Smooth muscle cell of the brain vasculature (primary cell): ENCODE measurements around the gene STMP1.
A peak's percentile ranks its signal among the peaks of the same experiment; 100 is the strongest.

ENCODE experiments used
- DNase-seq: peaks from one replicate; pipeline ENCODE4 v3.0.0-alpha.2; 2012; ENCODE audit warnings: low read depth, low spot score

STMP1 gene

GRCh38 chr7:135693558-135693957, 31.2 kb downstream of the STMP1 start:
- DNase-seq, result no peak

DNA sequence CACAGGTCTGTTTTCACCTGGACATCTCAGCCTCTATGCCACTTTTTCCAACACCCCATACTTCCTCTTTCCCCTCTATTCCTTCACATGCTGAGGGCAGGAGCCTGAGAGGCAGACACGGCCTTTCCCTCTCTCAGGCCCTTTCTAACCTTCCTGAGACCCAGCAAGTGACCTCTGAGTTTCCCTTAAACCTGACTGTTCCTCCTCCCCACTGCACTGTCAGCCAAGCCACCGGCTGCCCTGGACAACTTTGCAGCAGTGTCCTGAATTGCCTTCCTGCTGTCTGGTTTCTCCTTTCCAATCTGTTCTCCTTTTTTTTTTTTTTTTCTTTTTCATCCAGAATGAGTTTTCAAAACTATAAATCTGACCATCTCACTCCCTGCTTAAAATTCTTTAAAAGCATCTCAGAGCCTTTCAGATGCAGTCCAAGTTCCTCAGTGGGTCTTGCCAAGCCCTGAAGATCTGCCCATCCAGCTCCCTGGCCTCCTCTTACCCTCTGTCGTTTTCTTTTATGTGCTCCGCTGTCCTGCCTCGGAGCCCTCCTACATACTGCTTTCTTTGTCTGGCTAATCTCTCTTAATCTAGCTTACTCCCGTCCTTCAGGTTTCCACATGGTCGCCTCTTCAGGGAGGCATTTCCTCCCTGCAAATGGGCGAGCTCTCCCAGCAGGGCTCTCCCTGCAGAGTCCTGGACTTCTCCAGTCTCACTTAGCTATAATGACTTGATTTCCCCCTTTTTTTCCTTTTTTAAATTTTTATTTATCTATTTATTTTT, 35.1 kb downstream of the STMP1 start:
- DNase-seq, result no peak

- no peak for DNase-seq
Observed at GRCh38 chr7:135704074-135704473, 41.8 kb downstream of the STMP1 start.

DNA sequence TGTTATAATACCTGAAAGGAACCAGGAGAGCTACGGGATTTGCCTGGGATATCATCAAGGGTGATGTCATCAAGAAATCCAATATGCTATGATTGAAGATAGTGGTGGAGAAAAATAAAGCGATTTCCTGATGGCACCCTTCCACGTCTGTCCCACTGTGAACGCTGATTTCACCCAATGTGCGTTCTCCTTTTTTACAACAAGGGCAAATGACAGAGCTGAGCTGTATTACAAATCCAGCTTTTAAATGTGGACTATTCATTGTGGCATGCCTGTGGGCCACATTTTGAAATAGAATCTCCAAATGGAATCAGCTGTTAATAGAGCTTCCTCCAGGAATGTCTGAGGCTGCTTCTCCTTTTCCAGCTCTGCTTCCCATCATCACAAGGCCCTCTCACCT, 42.4 kb downstream of the STMP1 start:
- DNase-seq, result no peak

DNA sequence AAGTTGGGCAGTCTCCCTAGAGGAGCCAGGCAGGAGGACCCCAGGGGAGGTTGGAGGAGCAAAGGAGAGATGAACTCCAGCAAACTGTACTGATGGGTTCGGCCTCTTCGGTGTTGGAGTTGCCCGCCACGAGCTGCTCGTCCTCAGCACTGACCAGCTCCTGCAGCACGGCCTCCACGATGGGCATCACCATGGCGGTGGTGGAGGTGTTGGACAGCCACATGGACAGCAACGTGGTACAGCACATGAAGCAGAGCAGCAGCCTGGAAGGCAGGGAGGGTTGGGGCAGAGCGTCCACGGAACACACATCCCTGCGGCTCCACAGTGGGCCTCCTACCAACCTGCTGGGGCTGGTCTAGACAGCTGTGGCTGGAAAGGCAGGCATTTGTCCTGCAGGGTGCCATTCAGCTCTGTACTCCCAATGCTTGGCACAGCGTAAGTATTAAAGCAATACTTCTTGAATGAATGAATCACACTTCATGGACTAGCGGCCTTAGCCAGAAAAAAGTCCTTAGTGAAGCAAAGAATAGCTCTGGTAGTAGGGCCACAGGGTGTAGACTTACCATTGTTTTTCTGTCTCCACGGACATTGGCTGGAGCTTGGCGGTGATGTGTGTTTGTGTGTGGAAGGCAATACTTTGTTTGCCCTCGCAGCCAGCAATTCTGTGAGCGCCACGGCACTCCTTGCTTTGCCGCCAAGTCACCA, 43.9 kb downstream of the STMP1 start:
- DNase-seq, result no peak

DNA sequence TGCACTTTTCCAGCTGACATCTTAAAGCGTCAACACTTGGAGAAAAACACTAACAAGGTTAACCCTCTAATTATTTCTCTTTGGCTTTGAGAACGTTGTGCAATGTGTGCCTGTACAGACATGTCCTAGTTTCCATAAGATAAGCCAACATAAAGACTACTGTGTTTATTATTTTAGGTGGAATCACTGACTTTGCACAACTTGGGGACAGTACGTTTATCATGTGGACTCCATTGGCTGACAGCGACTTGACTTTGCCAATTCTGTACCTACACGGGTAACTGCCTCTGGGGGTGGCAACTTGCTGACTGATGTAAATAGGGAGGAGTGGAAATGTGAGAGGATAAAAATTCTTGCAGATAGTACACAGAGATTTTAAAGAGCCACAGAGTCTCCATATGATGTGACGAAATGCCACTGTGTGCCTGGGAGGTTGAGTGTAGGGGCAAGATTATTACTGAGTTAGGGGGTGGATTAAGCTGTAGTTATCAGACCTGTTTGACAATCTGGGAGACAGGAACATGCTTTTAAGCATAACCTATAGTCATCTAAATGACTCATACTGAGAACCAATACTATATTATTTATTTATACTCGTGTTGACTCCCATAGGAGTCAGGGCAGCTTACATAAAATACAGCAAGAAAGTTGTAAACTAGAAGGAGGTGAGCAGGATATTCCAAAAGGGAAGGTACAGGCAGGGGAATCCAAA, 44.7 kb downstream of the STMP1 start:
- DNase-seq, result no peak

- DNase-seq, result no peak
Observed at GRCh38 chr7:135707570-135707966, 45.3 kb downstream of the STMP1 start.

GRCh38 chr7:135708041-135708440, 45.7 kb downstream of the STMP1 start:
- DNase-seq, result no peak

- DNase-seq, result no peak
Observed at GRCh38 chr7:135709508-135709907, 47.2 kb downstream of the STMP1 start.

DNA sequence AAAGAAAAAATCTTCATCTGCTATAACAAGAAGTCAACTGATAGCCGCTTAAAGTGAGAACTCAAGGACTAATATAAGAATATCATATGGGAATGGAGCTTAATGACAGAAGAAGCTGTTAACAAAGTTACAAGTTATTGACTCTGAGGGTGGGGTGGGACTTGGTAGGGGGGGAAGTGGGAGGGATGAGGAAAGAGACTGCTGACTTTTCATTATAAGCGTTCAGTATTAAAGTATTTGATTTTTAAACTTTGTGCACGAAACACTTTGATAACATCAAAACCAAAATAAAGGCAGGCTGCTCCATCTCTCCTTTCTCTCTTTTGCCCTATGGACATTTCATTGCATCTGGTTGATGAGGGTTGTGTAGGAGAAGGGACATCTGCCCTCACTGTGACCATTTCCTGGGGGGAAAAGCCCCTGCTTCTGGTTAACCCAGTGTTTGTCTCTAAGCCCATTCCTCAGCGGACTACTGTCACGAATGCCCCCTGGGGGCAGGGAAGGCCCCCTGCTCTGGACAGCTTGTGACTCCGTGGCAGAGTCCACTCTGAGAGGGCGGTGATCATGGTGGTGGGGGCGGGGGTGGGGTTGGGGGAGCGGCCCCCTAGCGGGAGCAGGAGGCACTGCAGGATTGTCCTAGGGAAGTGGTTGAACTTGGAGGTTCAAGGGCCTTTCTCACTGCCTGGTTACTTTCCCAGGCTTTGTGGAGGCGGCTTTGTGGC, 48.3 kb downstream of the STMP1 start:
- DNase-seq, result no peak

- no peak for DNase-seq
Observed at GRCh38 chr7:135711139-135711469, 48.8 kb downstream of the STMP1 start.

- DNase-seq, result no peak
Observed at GRCh38 chr7:135712182-135712782, 50.0 kb downstream of the STMP1 start.

GRCh38 chr7:135712796-135713195, 50.5 kb downstream of the STMP1 start:
- no peak for DNase-seq

GRCh38 chr7:135713836-135714470, 51.6 kb downstream of the STMP1 start:
- DNase-seq, result no peak

- peak; percentile 58 for DNase-seq
Observed at GRCh38 chr7:135714534-135715009, 52.3 kb downstream of the STMP1 start.

GRCh38 chr7:135715055-135715522, 52.8 kb downstream of the STMP1 start:
- no peak for DNase-seq

- DNase-seq, result no peak
Observed at GRCh38 chr7:135715673-135716072, 53.4 kb downstream of the STMP1 start.

DNA sequence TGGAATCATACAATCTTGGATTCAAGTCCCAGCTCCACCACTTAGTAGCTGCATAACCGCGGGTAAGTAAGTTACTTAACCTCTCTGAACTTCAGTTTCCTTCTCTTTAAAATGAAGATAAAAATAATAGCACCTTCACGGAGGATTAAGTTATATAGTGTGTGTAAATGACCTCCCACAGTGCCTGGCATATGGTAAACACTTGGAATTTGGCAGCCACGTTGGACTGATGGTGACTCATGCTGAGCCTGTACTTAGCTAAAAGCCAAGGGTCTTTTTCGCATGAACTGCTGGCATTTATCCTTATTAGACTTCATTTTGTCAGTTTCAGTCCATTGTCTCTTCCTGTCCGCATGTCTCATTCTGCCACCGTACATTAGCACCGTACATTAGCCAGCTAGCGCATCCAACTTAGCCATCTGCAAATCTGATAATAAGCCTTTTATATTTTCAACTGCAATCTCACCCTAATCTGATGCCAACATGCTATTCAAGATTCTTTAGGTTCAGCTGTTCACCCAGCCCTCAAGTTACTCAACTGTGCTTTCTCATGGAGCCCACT, 54.4 kb downstream of the STMP1 start:
- DNase-seq, result peak; percentile 43

- DNase-seq, result no peak
Observed at GRCh38 chr7:135717693-135718092, 55.4 kb downstream of the STMP1 start.

GRCh38 chr7:135718219-135718618, 55.9 kb downstream of the STMP1 start:
- DNase-seq, result no peak
